Measurements from ENCODE around the gene ITGAL.
"Not testable (repeated sequence)": the region's sequence is repeated elsewhere in the genome, so short reads cannot be mapped to it uniquely, and the experiment has no call there.

The ITGAL gene

DNA sequence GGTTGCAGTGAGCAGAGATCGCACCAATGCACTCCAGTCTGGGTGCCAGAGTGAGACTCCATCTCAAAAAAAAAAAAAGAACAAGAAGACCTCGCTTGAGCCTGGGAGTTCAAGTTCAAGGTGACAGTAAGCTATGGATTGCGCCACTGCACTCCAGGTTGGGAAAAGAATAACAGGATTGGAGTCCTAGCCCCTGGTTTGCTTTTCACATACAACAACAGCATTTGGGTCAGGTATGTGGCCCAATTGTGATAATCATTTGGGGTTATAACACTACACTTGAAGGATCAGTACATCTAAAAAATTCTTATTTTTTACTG lies 23.5 kb upstream of the ITGAL start:
- Histone ChIP-seq H2AFZ (ENCODE audit: low read length) (no peak overlapping the region), H3K9me3 (replicated peaks; ENCODE audit: insufficient read depth, low read length) (no peaks in the 10 kb centered on the region), H3K9me2 (replicated peaks; ENCODE audit: insufficient read depth, low read length) (no peaks in the 10 kb centered on the region), H3K27ac (ENCODE audit: low read length) (no peak overlapping the region), H4K20me1 (ENCODE audit: insufficient read depth, low read length) (no peaks in the 10 kb centered on the region), H3K36me3 (replicated peaks; ENCODE audit: insufficient read depth, low read length) (no peaks in the 10 kb centered on the region), H3K9ac (ENCODE audit: low read length) (no peak overlapping the region), H3K4me1 (ENCODE audit: low read length) (peaks cover 13% of the 10 kb centered on the region), H3K4me2 (ENCODE audit: low read depth, low read length) (no peak overlapping the region), H3F3A (ENCODE audit: insufficient read depth, low read length) (no peaks in the 10 kb centered on the region), H3K79me2 (ENCODE audit: low read length) (peaks cover 14% of the 10 kb centered on the region), H3K4me3 (ENCODE audit: low read length) (no peak overlapping the region), H3K27me3 (replicated peaks; ENCODE audit: insufficient read depth, low read length) (no peaks in the 10 kb centered on the region)
- no peak for TF ChIP-seq EZH2phosphoT487 (IDR thresholded peaks at IDR 0.05; ENCODE audit: low read length)
- no peak for DNase-seq

DNA sequence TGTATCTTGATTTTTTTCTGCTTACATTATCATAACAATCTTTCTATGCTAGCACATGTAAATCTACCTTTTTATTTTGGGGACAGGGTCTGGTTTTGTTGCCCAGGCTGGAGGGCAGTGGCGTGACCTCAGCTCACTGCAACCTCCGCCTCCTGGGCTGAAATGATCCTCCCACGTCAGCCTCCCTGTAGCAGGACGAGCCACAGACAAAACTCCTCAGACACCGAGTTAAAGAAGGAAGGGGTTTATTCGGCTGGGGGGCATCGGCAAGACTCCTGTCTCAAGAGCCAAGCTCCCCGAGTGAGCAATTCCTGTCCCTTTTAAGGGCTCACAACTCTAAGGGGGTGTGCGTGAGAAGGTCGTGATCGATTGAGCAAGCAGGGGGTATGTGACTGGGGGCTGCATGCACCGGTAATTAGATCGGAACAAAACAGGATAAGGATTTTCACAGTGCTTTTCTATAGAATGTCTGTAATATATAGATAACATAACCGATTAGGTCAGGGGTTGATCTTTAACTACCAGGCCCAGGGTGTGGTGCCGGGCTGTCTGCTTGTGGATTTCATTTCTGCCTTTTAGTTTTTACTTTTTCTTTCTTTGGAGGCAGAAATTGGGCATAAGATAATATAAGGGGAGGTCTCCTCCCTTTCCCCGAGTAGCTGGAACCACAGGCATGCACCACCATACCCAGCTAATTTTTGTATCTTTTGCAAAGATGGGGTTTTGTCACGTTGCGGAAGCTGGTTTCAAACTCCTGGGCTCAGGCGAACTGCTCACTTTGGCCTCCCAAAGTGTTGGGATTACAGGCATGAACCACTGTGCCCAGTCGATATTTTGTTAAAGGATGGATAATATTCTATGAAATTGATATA lies 19.6 kb upstream of the ITGAL start:
- not testable (repeated sequence) for H3K79me2 ChIP-seq (ENCODE audit: low read length); H3K9ac ChIP-seq (ENCODE audit: low read length); H3F3A ChIP-seq (ENCODE audit: insufficient read depth, low read length); H2AFZ ChIP-seq (ENCODE audit: low read length); H3K27me3 ChIP-seq (replicated peaks; ENCODE audit: insufficient read depth, low read length); H3K4me1 ChIP-seq (ENCODE audit: low read length); H3K9me3 ChIP-seq (replicated peaks; ENCODE audit: insufficient read depth, low read length); DNase-seq; H3K4me3 ChIP-seq (ENCODE audit: low read length); H3K9me2 ChIP-seq (replicated peaks; ENCODE audit: insufficient read depth, low read length); H3K4me2 ChIP-seq (ENCODE audit: low read depth, low read length); H3K27ac ChIP-seq (ENCODE audit: low read length); H4K20me1 ChIP-seq (ENCODE audit: insufficient read depth, low read length); H3K36me3 ChIP-seq (replicated peaks; ENCODE audit: insufficient read depth, low read length)

DNA sequence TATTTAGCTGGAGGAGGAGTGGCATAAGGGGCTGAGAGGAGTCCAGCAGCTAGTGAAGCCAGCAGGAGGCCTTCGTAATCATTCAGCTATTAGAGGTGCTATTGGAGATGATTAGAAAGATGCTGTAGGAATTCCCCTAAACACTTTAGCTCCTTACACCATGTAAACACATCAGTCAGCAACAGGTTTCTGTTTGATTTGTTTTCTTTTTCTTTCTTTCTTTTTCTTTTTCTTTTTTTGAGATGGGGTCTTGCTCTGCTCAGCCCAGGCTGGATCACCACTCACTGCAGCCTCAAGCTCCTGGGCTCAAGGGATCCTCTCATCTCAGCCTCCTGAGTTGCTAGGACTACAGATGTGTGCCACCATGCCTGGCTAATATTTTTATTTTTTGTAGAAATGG lies 16.2 kb upstream of the ITGAL start:
- Histone ChIP-seq H3K9ac (ENCODE audit: low read length) (no peak overlapping the region), H3K36me3 (replicated peaks; ENCODE audit: insufficient read depth, low read length) (no peaks in the 10 kb centered on the region), H3K27me3 (replicated peaks; ENCODE audit: insufficient read depth, low read length) (no peaks in the 10 kb centered on the region), H3K4me2 (ENCODE audit: low read depth, low read length) (no peak overlapping the region), H2AFZ (ENCODE audit: low read length) (no peak overlapping the region), H3K4me1 (ENCODE audit: low read length) (no peaks in the 10 kb centered on the region), H3K27ac (ENCODE audit: low read length) (no peak overlapping the region), H3K79me2 (ENCODE audit: low read length) (no peaks in the 10 kb centered on the region), H3K9me3 (replicated peaks; ENCODE audit: insufficient read depth, low read length) (no peaks in the 10 kb centered on the region), H4K20me1 (ENCODE audit: insufficient read depth, low read length) (no peaks in the 10 kb centered on the region), H3F3A (ENCODE audit: insufficient read depth, low read length) (no peaks in the 10 kb centered on the region), H3K9me2 (replicated peaks; ENCODE audit: insufficient read depth, low read length) (no peaks in the 10 kb centered on the region), H3K4me3 (ENCODE audit: low read length) (no peak overlapping the region)
- TF ChIP-seq EZH2phosphoT487 (IDR thresholded peaks at IDR 0.05; ENCODE audit: low read length) (no peak), EZH2 (optimal IDR thresholded peaks at IDR 0.05; ENCODE audit: low read depth, low read length) (no peak)
- TF ChIP-seq, protein P1, sequence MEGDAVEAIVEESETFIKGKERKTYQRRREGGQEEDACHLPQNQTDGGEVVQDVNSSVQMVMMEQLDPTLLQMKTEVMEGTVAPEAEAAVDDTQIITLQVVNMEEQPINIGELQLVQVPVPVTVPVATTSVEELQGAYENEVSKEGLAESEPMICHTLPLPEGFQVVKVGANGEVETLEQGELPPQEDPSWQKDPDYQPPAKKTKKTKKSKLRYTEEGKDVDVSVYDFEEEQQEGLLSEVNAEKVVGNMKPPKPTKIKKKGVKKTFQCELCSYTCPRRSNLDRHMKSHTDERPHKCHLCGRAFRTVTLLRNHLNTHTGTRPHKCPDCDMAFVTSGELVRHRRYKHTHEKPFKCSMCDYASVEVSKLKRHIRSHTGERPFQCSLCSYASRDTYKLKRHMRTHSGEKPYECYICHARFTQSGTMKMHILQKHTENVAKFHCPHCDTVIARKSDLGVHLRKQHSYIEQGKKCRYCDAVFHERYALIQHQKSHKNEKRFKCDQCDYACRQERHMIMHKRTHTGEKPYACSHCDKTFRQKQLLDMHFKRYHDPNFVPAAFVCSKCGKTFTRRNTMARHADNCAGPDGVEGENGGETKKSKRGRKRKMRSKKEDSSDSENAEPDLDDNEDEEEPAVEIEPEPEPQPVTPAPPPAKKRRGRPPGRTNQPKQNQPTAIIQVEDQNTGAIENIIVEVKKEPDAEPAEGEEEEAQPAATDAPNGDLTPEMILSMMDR (IDR thresholded peaks at IDR 0.05; ENCODE audit: low read length) = no peak
- no peak for DNase-seq

DNA sequence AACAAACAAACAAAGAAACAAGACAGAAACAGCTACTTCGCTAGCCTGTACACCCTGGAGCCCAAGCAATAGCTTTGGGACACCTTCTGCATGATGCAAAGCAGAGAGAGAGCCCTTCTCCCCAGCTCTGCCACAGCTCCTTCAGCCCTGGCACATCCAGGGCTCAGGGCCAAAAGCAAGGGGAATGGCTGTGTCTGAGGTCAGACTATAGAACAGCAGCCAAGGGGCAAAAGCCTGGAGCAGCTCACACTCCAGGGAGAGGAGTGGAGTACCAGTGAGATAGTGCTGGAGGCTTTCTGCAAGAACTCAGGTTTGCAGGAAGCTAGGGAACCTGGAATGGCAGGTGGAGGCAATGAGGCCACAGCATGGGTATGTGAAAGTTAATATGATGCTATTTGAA lies 15.3 kb upstream of the ITGAL start:
- no peak for DNase-seq
- Histone ChIP-seq H3K36me3 (replicated peaks; ENCODE audit: insufficient read depth, low read length) (no peaks in the 10 kb centered on the region), H3K4me1 (ENCODE audit: low read length) (no peaks in the 10 kb centered on the region), H3K9ac (ENCODE audit: low read length) (no peak overlapping the region), H3K4me2 (ENCODE audit: low read depth, low read length) (no peak overlapping the region), H3K27me3 (replicated peaks; ENCODE audit: insufficient read depth, low read length) (no peaks in the 10 kb centered on the region), H3F3A (ENCODE audit: insufficient read depth, low read length) (no peaks in the 10 kb centered on the region), H3K27ac (ENCODE audit: low read length) (no peak overlapping the region), H3K4me3 (ENCODE audit: low read length) (no peak overlapping the region), H3K9me3 (replicated peaks; ENCODE audit: insufficient read depth, low read length) (no peaks in the 10 kb centered on the region), H3K79me2 (ENCODE audit: low read length) (no peaks in the 10 kb centered on the region), H4K20me1 (ENCODE audit: insufficient read depth, low read length) (no peaks in the 10 kb centered on the region), H3K9me2 (replicated peaks; ENCODE audit: insufficient read depth, low read length) (no peaks in the 10 kb centered on the region), H2AFZ (ENCODE audit: low read length) (no peak overlapping the region)
- no peak for TF ChIP-seq EZH2phosphoT487 (IDR thresholded peaks at IDR 0.05; ENCODE audit: low read length)

Data from MM.1S (cell line).